ENCODE data around the gene OR7G1.
"Not testable (repeated sequence)": the region's sequence is repeated elsewhere in the genome, so short reads cannot be mapped to it uniquely, and the experiment has no call there.

Gene OR7G1

GRCh38 chr19:9076901-9077300 is 38.7 kb downstream of the OR7G1 start:
- no peak for DNase-seq

GRCh38 chr19:9075064-9075949 is 40.3 kb downstream of the OR7G1 start:
- DNase-seq, result no peak

GRCh38 chr19:9073806-9074205 is 41.8 kb downstream of the OR7G1 start:
- no peak for DNase-seq

GRCh38 chr19:9071720-9072119 is 43.8 kb downstream of the OR7G1 start:
- DNase-seq, result not testable (repeated sequence)

GRCh38 chr19:9070066-9070465 is 45.5 kb downstream of the OR7G1 start:
- DNase-seq, result no peak

- no peak for DNase-seq
Measured at GRCh38 chr19:9065457-9066014, 50.0 kb downstream of the OR7G1 start.
